Astrocyte (in vitro differentiated cells and primary cell): ENCODE results near the gene ARHGAP6.

Source experiments
- CTCF ChIP-seq: IDR thresholded peaks from 2 replicates; pipeline ENCODE4 v1.5.1; 2011; ENCODE audit warnings: low read depth, mild to moderate bottlenecking, inconsistent platforms, low read length, moderate library complexity; ENCODE audit not compliant: insufficient read depth
- EZH2 ChIP-seq: IDR thresholded peaks from 2 replicates; pipeline ENCODE4 v1.6.1; 2012; ENCODE audit warnings: mild to moderate bottlenecking, low read length, inconsistent platforms; ENCODE audit not compliant: insufficient read depth

GRCh38 chrX:11382930-11383329, 282.8 kb downstream of the ARHGAP6 start:
- TF ChIP-seq CTCF (no peak), EZH2 (no peak)
